HFFc6 (cell line): Measurements from ENCODE around the gene MEN1. TPM values are rescaled to one million over a fixed set of nuclear protein-coding genes. Genes with fewer than 3 reads are reported as not detected.
A peak's percentile ranks its signal among the peaks of the same experiment; 100 is the strongest.

ENCODE experiments used
- DNase-seq: peaks from one replicate; pipeline ENCODE4 v3.0.0-alpha.2; 2018
- H3K27ac Mint-ChIP-seq: 2 replicates; pipeline ENCODE4 v1.8.0; 2020; ENCODE audit warnings: mild to moderate bottlenecking, mixed read lengths
- H3K27me3 Mint-ChIP-seq: 2 replicates; pipeline ENCODE4 v1.8.0; 2021; ENCODE audit warnings: mild to moderate bottlenecking, moderate library complexity, mixed read lengths; ENCODE audit not compliant: insufficient read depth
- H3K36me3 Mint-ChIP-seq: 2 replicates; pipeline ENCODE4 v1.8.0; 2021; ENCODE audit warnings: low read depth, mixed read lengths
- H3K4me1 Mint-ChIP-seq: 2 replicates; pipeline ENCODE4 v1.8.0; 2020; ENCODE audit warnings: low read depth, mixed read lengths
- H3K4me3 Mint-ChIP-seq: 2 replicates; pipeline ENCODE4 v1.8.0; 2020; ENCODE audit warnings: mild to moderate bottlenecking, moderate library complexity, mixed read lengths
- H3K9me3 Mint-ChIP-seq: 2 replicates; pipeline ENCODE4 v1.8.0; 2020; ENCODE audit warnings: mild to moderate bottlenecking, mixed read lengths
- CTCF ChIP-seq: fragments of 200-600 bp; sonication (generic); IDR thresholded peaks from 2 replicates; pipeline ENCODE4 v1.5.0; 2021; ENCODE audit warnings: antibody characterized with exemption, mild to moderate bottlenecking
- total RNA-seq, 6 experiments: library from RNA; stranded (reverse); fragmentation: NEBNext Ultra II Directional; extraction: Animal tissue kit (Norgen Biotek cat#: 25700); gene quantifications; 2 replicates in 1 of 6; 3 replicates in 5 of 6; pipeline ENCODE4 v1.2.3, GENCODE V29; 2021

Gene MEN1
- total RNA-seq, 6 experiments from 2014 or later, result 23.9 to 35.5 (median 26.9) TPM

- Mint-ChIP-seq H3K4me1 (peaks cover 10% of the 10 kb centered on the region), H3K36me3 (0 out of 2 replicates have a peak, but pooled peaks cover 12% of the 10 kb centered on the region), H3K9me3 (no peaks in the 10 kb centered on the region), H3K27ac (peak within 1 kb of the TSS; percentile 96), H3K27me3 (no peaks in the 10 kb centered on the region), H3K4me3 (peak within 1 kb of the TSS; percentile 93)
- TF ChIP-seq CTCF, result peak; percentile 59
- DNase-seq, result peak; percentile 73
Observed at GRCh38 chr11:64803158-64803845, 7.0 kb downstream of the MEN1 start, which contains the start of gene MAP4K2. Gene MAP4K2 (minus strand): TSS chr11:64803214. CDS start chr11:64803149, 65 bp downstream.

DNA sequence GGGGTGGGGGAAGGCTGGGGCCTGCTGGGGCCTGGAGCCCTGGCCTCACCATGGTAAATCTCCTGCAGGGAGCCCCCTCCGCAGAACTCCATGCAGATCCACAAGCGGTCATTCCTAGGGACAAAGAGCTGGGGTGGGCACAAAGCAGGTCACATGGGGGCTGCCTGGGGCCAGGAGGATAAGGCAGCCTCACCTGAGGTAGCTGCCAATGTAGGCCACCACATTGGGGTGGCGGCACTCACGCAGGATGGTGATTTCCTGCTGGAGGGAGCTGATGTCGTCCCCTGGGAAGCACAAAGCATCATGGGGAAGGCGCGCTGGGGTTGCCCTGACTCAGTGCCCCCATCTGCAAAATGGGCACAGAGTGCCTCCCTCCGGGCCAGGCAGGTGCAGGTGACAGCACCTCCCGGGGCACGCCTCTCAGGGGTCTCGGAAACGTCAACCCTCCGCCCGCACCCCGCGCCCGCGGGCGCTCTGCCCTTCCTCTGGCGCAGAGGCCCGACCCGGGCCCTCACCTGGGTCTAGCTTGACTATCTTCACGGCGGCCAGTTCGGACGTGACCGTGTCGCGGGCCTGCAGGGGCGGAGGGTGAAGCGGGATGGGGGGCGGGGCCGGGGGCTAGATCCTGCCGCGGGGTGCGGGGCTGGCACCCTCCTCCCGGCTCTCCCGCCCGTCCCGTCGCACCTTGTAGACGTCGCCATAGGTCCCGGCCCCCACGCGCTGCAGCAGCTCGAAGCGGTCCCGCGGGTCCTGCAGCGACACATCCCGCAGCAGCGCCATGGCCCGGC lies 7.8 kb downstream of the MEN1 start:
- no peaks in the 10 kb centered on the region; the same call in 1 of the 2 replicates for H3K27me3 Mint-ChIP-seq
- 0 out of 2 replicates have a peak, but pooled peaks cover 12% of the 10 kb centered on the region for H3K36me3 Mint-ChIP-seq
- DNase-seq, result no peak
- no peak overlapping the region for H3K27ac Mint-ChIP-seq
- H3K4me1 Mint-ChIP-seq, result peaks cover 10% of the 10 kb centered on the region
- H3K4me3 Mint-ChIP-seq, result peak overlapping the region; percentile 68
- no peak for TF ChIP-seq CTCF
- no peaks in the 10 kb centered on the region for H3K9me3 Mint-ChIP-seq

DNA sequence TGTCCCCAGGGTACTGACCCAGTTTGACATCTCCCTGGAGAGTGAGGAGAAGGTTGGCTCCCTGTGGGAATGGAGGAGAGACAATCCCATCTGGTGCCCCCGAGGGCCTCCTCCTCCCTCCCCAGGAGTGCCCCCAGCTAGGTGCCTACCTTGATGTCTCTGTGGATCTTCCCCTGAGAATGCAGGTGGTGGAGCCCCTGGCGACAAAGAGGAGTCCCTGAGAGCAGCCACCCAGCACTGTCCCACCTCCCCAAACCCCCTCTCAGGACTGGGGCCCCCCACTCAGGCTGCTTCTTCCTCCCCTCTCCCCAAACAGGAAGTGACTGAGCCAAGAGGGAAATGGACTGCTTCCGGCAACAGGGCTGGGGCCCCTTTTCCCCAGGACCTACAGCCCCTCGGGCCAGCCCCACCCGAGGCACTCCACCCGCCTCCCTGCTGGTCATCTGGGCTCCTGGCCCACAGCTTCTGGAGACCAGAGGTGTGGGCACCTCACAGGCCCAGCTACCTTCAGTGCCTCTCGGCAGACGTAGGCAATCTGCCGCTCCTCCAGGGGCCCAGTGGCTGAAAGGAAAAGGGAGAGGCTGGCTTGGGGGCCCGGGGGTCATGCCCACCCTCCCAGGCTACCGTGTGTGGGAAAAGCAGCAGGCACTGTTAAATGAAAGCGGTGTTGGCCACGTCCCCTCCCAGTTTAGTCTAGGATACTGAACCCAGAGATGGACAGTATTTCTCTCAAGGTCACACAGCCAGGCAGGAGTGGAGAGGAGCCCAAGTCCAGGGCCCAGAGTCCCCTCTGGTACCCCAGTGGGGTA lies 8.6 kb downstream of the MEN1 start:
- H3K4me1 Mint-ChIP-seq, result peaks cover 10% of the 10 kb centered on the region
- peak overlapping the region; percentile 68 for H3K4me3 Mint-ChIP-seq
- 0 out of 2 replicates have a peak, but pooled peaks cover 9% of the 10 kb centered on the region for H3K36me3 Mint-ChIP-seq
- H3K9me3 Mint-ChIP-seq, result no peaks in the 10 kb centered on the region
- no peak for TF ChIP-seq CTCF
- no peak overlapping the region; the same call in 1 of the 2 replicates for H3K27ac Mint-ChIP-seq
- DNase-seq, result no peak
- H3K27me3 Mint-ChIP-seq, result no peaks in the 10 kb centered on the region; the same call in 1 of the 2 replicates

GRCh38 chr11:64801158-64801464 lies 9.2 kb downstream of the MEN1 start:
- Mint-ChIP-seq H3K4me1 (peaks cover 10% of the 10 kb centered on the region), H3K27me3 (no peaks in the 10 kb centered on the region; the same call in 1 of the 2 replicates), H3K36me3 (peaks cover 5% of the 10 kb centered on the region; the same call in 1 of the 2 replicates), H3K9me3 (no peaks in the 10 kb centered on the region), H3K27ac (no peak overlapping the region), H3K4me3 (no peak overlapping the region)
- no peak for TF ChIP-seq CTCF
- DNase-seq, result no peak
